Progenitor cell of endocrine pancreas (in vitro differentiated cells): ENCODE measurements around the gene BEND4. TPM values are rescaled to one million over a fixed set of nuclear protein-coding genes. Genes with fewer than 3 reads are reported as not detected.

Experiments
- DNase-seq: peaks from one replicate; pipeline ENCODE4 v3.0.0; 2021; ENCODE audit warnings: low spot score; ENCODE audit not compliant: unreplicated experiment
- H3K27ac Mint-ChIP-seq: 2 replicates; pipeline ENCODE4 v1.8.0; 2021; ENCODE audit warnings: mild to moderate bottlenecking, moderate library complexity, mixed read lengths
- H3K27me3 Mint-ChIP-seq: 2 replicates; pipeline ENCODE4 v1.8.0; 2021; ENCODE audit warnings: mixed read lengths
- H3K36me3 Mint-ChIP-seq: 2 replicates; pipeline ENCODE4 v1.8.0; 2022; ENCODE audit warnings: mixed read lengths; ENCODE audit not compliant: insufficient read depth
- H3K4me1 Mint-ChIP-seq: 2 replicates; pipeline ENCODE4 v1.8.0; 2021; ENCODE audit warnings: low read depth, mixed read lengths
- H3K4me3 Mint-ChIP-seq: 2 replicates; pipeline ENCODE4 v1.8.0; 2021; ENCODE audit warnings: low read depth, mild to moderate bottlenecking, moderate library complexity, mixed read lengths
- H3K9me3 Mint-ChIP-seq: 2 replicates; pipeline ENCODE4 v1.8.0; 2021; ENCODE audit warnings: low read depth, mixed read lengths
- total RNA-seq: library from RNA; stranded (reverse); gene quantifications from 2 replicates; pipeline ENCODE4 v1.2.1, GENCODE V29; 2021
- TF ChIP-seq, protein P1 (sequence below): fragments of 200-600 bp; sonication (generic); IDR thresholded peaks from one replicate; pipeline ENCODE4 v1.5.0; 2021; ENCODE audit warnings: antibody characterized with exemption, mild to moderate bottlenecking; ENCODE audit not compliant: unreplicated experiment

BEND4 gene
- total RNA-seq, 1 donor from 2014 or later: 0.55 TPM

DNA sequence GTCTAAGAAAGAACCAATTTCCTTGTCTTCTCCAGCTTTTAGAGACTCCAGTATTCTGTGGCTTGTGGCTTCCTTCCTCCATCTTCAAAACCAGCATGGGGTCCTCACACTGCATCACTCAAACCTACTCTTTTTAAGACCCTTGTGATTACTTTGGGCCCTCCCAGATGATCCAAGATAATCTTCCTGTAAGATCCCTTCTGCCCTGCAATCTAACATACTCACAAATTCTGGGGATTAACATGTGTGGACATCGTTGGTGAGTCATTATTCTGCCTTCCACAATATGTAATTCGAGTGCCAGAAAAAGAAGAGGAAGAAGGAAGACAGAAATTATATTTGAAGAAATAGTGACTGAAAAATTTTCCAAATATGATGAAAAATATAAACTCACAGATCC is 47.9 kb downstream of the BEND4 start:
- Mint-ChIP-seq H3K36me3 (no peaks in the 10 kb centered on the region), H3K27ac (no peak overlapping the region), H3K4me3 (no peak overlapping the region), H3K4me1 (no peaks in the 10 kb centered on the region), H3K27me3 (no peaks in the 10 kb centered on the region), H3K9me3 (peaks cover 4% of the 10 kb centered on the region)
- DNase-seq: no peak
- TF ChIP-seq, protein P1, sequence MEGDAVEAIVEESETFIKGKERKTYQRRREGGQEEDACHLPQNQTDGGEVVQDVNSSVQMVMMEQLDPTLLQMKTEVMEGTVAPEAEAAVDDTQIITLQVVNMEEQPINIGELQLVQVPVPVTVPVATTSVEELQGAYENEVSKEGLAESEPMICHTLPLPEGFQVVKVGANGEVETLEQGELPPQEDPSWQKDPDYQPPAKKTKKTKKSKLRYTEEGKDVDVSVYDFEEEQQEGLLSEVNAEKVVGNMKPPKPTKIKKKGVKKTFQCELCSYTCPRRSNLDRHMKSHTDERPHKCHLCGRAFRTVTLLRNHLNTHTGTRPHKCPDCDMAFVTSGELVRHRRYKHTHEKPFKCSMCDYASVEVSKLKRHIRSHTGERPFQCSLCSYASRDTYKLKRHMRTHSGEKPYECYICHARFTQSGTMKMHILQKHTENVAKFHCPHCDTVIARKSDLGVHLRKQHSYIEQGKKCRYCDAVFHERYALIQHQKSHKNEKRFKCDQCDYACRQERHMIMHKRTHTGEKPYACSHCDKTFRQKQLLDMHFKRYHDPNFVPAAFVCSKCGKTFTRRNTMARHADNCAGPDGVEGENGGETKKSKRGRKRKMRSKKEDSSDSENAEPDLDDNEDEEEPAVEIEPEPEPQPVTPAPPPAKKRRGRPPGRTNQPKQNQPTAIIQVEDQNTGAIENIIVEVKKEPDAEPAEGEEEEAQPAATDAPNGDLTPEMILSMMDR: no peak

DNA sequence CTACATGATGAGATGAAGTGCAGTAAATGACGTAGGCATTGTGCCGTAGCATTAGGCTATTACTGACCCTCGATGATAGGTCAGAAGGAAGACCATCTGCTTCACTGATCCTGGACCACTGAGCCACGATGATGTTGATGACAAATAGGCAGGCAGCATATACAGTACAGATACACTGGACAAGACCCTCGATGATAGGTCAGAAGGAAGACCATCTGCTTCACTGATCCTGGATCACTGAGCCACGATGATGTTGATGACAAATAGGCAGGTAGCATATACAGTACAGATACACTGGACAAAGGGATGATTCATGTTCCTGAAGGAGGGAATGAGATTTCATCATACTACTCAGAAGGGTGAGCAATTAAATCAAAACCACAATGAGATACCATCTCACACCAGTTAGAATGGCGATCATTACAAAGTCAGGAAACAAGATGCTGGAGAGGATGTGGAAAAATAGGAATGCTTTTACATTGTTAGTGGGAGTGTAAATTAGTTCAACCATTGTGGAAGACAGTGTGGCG is 50.9 kb downstream of the BEND4 start:
- no peak overlapping the region for H3K27ac Mint-ChIP-seq
- DNase-seq: no peak
- TF ChIP-seq, protein P1: no peak
- H3K4me3 Mint-ChIP-seq: no peak overlapping the region
- no peaks in the 10 kb centered on the region for H3K27me3 Mint-ChIP-seq
- H3K36me3 Mint-ChIP-seq: no peaks in the 10 kb centered on the region
- H3K9me3 Mint-ChIP-seq: peaks cover 2% of the 10 kb centered on the region
- H3K4me1 Mint-ChIP-seq: no peaks in the 10 kb centered on the region

DNA sequence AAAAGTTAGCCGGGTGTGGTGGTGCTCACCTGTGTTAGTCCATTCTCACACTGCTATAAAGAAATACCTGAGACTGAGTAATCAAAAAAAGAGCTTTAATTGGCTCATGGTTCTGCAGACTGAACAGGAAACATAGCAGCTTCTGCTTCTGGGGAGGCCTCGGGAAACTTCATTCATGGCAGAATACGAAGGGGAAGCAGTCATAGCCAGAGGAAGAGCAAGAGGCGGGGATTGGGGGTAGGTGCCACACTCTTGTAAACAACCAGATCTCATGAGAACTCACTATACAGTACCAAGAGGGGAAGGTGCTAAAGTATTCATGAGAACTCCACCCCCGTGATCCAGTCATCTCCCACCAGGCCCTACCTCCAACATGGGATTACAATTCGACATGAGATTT is 64.1 kb downstream of the BEND4 start:
- Mint-ChIP-seq H3K27me3 (no peaks in the 10 kb centered on the region), H3K4me3 (no peak overlapping the region), H3K4me1 (no peaks in the 10 kb centered on the region), H3K9me3 (no peaks in the 10 kb centered on the region), H3K27ac (no peak overlapping the region), H3K36me3 (peaks cover 12% of the 10 kb centered on the region)
- DNase-seq: no peak
- TF ChIP-seq, protein P1: no peak

DNA sequence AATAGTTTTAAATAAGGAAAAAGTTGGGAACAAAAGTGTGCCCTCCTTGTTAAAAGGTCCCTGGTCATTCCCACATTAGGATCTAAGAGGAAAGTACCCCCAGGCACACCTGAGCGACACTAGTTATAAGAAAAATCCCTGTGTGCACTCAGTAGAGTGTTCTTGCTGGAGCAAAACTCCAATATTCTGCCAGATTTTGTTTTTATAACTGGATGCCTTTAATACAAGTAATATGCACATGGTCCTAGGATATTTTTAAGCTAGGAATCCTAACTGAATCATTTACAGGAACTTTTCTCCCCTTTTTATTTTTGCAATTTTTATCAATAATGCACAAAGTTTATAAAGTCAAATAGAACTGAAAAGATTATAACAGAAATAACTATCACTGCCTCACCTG is 68.6 kb downstream of the BEND4 start:
- DNase-seq: no peak
- Mint-ChIP-seq H3K27ac (no peak overlapping the region), H3K36me3 (peaks cover 10% of the 10 kb centered on the region), H3K9me3 (no peaks in the 10 kb centered on the region), H3K4me3 (no peak overlapping the region), H3K27me3 (no peaks in the 10 kb centered on the region), H3K4me1 (no peaks in the 10 kb centered on the region)
- TF ChIP-seq, protein P1: no peak

DNA sequence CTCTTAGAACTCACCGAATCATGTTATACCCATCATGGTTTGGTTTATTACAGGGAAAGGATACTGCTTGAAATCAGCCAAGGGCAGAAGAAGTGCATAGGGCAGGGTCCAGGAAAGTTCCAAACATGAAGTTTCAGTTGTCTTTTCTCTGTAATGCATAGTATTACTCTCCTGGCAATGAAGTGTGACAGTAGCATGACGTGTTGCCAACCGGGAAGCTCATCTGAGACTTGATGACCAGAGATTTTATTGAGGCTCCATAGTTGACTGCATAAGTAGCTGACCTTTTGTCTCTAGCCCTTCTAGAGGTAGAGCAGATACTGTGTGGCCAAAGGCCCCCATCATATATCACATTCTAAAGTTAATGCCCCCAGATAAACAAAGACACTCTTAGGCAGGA is 72.1 kb downstream of the BEND4 start:
- TF ChIP-seq, protein P1: no peak
- H3K4me1 Mint-ChIP-seq: no peaks in the 10 kb centered on the region
- H3K4me3 Mint-ChIP-seq: no peak overlapping the region
- H3K27me3 Mint-ChIP-seq: no peaks in the 10 kb centered on the region
- H3K9me3 Mint-ChIP-seq: no peaks in the 10 kb centered on the region
- no peak overlapping the region for H3K27ac Mint-ChIP-seq
- no peak for DNase-seq
- H3K36me3 Mint-ChIP-seq: peaks cover 2% of the 10 kb centered on the region
